SK-N-MC (cell line): ENCODE measurements around the gene PAGE1.

ENCODE experiments used
- DNase-seq: peaks from one replicate; pipeline ENCODE4 v3.0.0-alpha.2; 2011; ENCODE audit warnings: low read depth, low spot score
- H3K27ac ChIP-seq: fragments of 200-600 bp; sonication (generic); 2 replicates; pipeline ENCODE4 v1.5.1; 2016; ENCODE audit warnings: mixed run types
- H3K36me3 ChIP-seq: fragments of 200-600 bp; sonication (generic); 2 replicates; pipeline ENCODE4 v1.6.1; 2017; ENCODE audit warnings: antibody characterized with exemption, low read length, mixed read lengths; ENCODE audit not compliant: insufficient read depth
- H3K4me3 ChIP-seq: fragments of 200-600 bp; sonication (generic); 2 replicates; pipeline ENCODE4 v1.5.1; 2016
- H3K9ac ChIP-seq: fragments of 200-600 bp; sonication (generic); 2 replicates; pipeline ENCODE4 v1.8.0; 2017; ENCODE audit warnings: mixed run types, mixed read lengths; ENCODE audit not compliant: insufficient read length
- H3K9me3 ChIP-seq: fragments of 200-600 bp; sonication (generic); 2 replicates; pipeline ENCODE4 v1.6.1; 2017; ENCODE audit warnings: low read depth, mild to moderate bottlenecking, antibody characterized with exemption, low read length, moderate library complexity, mixed read lengths
- EZH2 ChIP-seq: fragments of 200-600 bp; sonication (generic); IDR thresholded peaks from one replicate; pipeline ENCODE4 v1.6.1; 2017; ENCODE audit warnings: antibody characterized with exemption
- FOXP2 ChIP-seq: optimal IDR thresholded peaks from 2 replicates; pipeline ENCODE3; 2011; ENCODE audit warnings: mild to moderate bottlenecking, moderate library complexity; ENCODE audit not compliant: insufficient read depth; ENCODE audit errors: extremely low read length, control extremely low read depth
- POLR2AphosphoS5 ChIP-seq: IDR thresholded peaks from 2 replicates; pipeline ENCODE4 v1.6.1; 2012; ENCODE audit warnings: mild to moderate bottlenecking, low read depth, low read length, borderline replicate concordance

The PAGE1 gene

GRCh38 chrX:49710744-49711319 lies 15.0 kb upstream of the PAGE1 start:
- TF ChIP-seq FOXP2, result no peak
- TF ChIP-seq EZH2, result no peak
- TF ChIP-seq POLR2AphosphoS5, result no peak
- Histone ChIP-seq H3K27ac (no peak overlapping the region), H3K4me3 (no peak overlapping the region), H3K9me3 (no peaks in the 10 kb centered on the region), H3K36me3 (no peaks in the 10 kb centered on the region), H3K9ac (no peak overlapping the region)
- no peak for DNase-seq

- Histone ChIP-seq H3K9me3 (no peaks in the 10 kb centered on the region), H3K4me3 (no peak overlapping the region), H3K9ac (no peak overlapping the region), H3K27ac (no peak overlapping the region), H3K36me3 (no peaks in the 10 kb centered on the region)
- TF ChIP-seq FOXP2 (no peak), POLR2AphosphoS5 (no peak), EZH2 (no peak)
- no peak for DNase-seq
Observed at GRCh38 chrX:49704691-49705404, 9.1 kb upstream of the PAGE1 start.

DNA sequence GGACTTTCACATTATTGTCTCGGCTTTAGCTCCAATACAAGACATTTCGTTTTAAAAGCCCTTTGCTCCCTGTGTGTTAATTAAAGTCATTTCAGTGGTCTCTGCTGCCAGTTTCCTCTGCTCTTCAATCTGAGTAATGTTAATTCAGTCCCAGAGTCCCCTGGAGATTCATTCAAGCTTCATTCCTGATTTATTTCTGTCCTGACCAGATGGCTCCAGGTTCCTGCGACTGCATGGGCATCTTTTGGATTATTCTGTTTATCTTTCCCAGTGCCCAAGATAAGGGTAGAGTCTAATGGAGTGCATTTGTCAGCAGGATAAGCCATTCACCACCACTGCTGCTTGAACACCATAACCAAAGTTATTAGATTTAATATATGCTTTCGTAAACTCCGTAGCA lies 6.1 kb upstream of the PAGE1 start:
- TF ChIP-seq POLR2AphosphoS5 (no peak), FOXP2 (no peak), EZH2 (no peak)
- Histone ChIP-seq H3K36me3 (no peaks in the 10 kb centered on the region), H3K9ac (no peak overlapping the region), H3K27ac (no peak overlapping the region), H3K4me3 (no peak overlapping the region), H3K9me3 (no peaks in the 10 kb centered on the region)
- no peak for DNase-seq

DNA sequence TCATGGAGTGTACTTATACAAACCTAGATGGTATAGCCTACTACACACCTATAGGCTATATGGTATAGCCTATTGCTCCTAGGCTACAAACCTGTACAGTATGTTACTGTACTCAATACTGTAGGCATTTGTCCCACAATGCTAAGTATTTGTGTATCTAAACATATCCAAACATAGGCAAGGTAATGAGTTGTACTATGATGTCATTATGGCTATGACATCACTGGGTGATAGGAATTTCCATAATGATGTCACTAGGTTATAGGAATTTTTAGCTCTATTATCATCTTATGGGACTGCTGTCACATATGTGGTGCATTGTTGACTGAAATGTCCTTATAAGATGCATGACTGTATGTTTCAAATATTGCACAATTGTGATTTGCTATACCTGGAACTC lies 5.5 kb upstream of the PAGE1 start:
- TF ChIP-seq EZH2, result no peak
- no peaks in the 10 kb centered on the region for H3K9me3 ChIP-seq
- no peak overlapping the region for H3K4me3 ChIP-seq
- no peak overlapping the region for H3K27ac ChIP-seq
- DNase-seq, result no peak
- no peak overlapping the region for H3K9ac ChIP-seq
- H3K36me3 ChIP-seq, result no peaks in the 10 kb centered on the region

DNA sequence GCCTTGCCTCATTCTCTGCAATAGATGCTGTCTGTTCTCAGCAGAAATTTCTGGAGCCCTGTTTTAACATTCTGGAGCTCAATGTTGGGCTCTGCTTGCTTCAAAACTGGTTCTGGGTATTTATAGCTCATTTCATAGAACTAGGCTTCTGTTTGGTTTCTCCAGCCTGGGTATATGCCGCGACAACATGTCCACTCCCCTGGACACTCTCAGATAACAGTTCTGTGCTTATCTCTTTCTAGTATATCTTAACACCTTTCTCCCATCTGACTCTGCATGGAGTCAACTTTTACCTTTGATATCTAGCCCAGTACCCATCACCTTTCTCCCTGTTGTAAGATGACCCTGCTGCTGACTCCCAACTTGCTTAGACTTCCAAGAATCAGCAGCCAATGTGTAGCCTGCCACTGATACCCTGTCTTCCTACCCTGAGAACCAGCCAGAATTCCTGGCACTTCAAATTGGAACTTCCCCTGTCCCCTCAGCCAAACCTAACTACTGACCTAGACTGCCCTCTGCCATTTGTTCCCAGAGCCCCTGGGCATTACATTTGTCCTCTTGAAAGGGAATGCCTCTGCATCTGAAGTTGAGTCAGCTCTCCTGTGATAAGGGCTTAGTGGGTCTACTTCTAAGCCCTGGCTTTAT lies 20.6 kb downstream of the PAGE1 start:
- Histone ChIP-seq H3K27ac (no peak overlapping the region), H3K9me3 (no peaks in the 10 kb centered on the region), H3K4me3 (no peak overlapping the region), H3K36me3 (no peaks in the 10 kb centered on the region), H3K9ac (no peak overlapping the region)
- no peak for DNase-seq
- TF ChIP-seq EZH2 (no peak), POLR2AphosphoS5 (no peak)

GRCh38 chrX:49673394-49673793 lies 22.4 kb downstream of the PAGE1 start:
- TF ChIP-seq FOXP2 (no peak), EZH2 (no peak), POLR2AphosphoS5 (no peak)
- no peak overlapping the region for H3K9ac ChIP-seq
- H3K36me3 ChIP-seq, result no peaks in the 10 kb centered on the region
- no peak for DNase-seq
- no peak overlapping the region for H3K27ac ChIP-seq
- H3K9me3 ChIP-seq, result no peaks in the 10 kb centered on the region
- H3K4me3 ChIP-seq, result no peak overlapping the region

- Histone ChIP-seq H3K36me3 (no peaks in the 10 kb centered on the region), H3K9ac (no peak overlapping the region), H3K27ac (no peak overlapping the region), H3K9me3 (no peaks in the 10 kb centered on the region), H3K4me3 (no peak overlapping the region)
- DNase-seq, result no peak
- no peak for TF ChIP-seq POLR2AphosphoS5
- no peak for TF ChIP-seq FOXP2
- no peak for TF ChIP-seq EZH2
Observed at GRCh38 chrX:49664824-49665223, 31.0 kb downstream of the PAGE1 start.

- no peaks in the 10 kb centered on the region for H3K9me3 ChIP-seq
- TF ChIP-seq POLR2AphosphoS5 (no peak), FOXP2 (no peak), EZH2 (no peak)
- no peak overlapping the region for H3K9ac ChIP-seq
- no peaks in the 10 kb centered on the region for H3K36me3 ChIP-seq
- no peak overlapping the region for H3K27ac ChIP-seq
- H3K4me3 ChIP-seq, result no peak overlapping the region
- no peak for DNase-seq
Observed at GRCh38 chrX:49661881-49662280, 33.9 kb downstream of the PAGE1 start.

DNA sequence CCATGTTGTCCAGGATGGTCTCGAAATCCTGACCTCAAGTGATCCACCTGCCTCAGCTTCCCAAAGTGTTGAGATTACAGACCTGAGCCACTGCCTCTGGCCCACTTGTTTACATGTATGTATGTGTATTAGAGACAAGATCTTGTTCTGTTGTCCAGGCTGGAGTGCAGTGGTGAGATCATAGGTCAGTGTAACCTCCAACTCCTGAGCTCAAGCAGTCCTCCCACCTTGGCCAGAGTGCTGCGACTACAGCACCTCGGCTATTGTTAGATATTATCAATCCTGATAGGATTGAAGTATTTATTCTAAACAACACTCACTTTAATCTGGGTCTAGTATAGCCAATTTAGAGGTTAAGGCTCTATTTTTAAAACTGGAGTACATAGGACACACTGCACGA lies 36.0 kb downstream of the PAGE1 start:
- no peaks in the 10 kb centered on the region for H3K36me3 ChIP-seq
- TF ChIP-seq EZH2 (no peak), FOXP2 (no peak)
- H3K4me3 ChIP-seq, result no peak overlapping the region
- no peaks in the 10 kb centered on the region for H3K9me3 ChIP-seq
- DNase-seq, result no peak
- H3K27ac ChIP-seq, result no peak overlapping the region
- H3K9ac ChIP-seq, result no peak overlapping the region
